ENCODE data around the gene BBX.

- TF ChIP-seq POLR2A (IDR thresholded peaks at IDR 0.05; ENCODE audit: low read length) (no peak), GATA1 (IDR thresholded peaks at IDR 0.05; ENCODE audit: low read depth, low read length) (no peak)
Measured at GRCh38 chr3:107738486-107739183, 215.9 kb downstream of the BBX start.
